Calu3 (cell line): Measurements from ENCODE around the gene PPHLN1. TPM values are rescaled to one million over a fixed set of nuclear protein-coding genes. Genes with fewer than 3 reads are reported as not detected.

Experiments
- BruUV-seq: library from RNA; stranded (reverse); fragments of 400-500 nt; replicated peaks from 2 replicates; lab custom pipeline; 2021; lab: Mats Ljungman, UMichigan
- CTCF ChIA-PET: fragments of 300-600 bp; sonication (Branson Sonifier 250); formaldehyde crosslinking; loops from one replicate; lab custom pipeline; 2022; ENCODE audit warnings: antibody characterized with exemption; lab: Charles Lee
- DNase-seq: peaks from one replicate; pipeline ENCODE4 v3.0.0; 2022
- H3K27ac Mint-ChIP-seq: one replicate; pipeline ENCODE4 v1.8.0; 2022; ENCODE audit warnings: mixed read lengths; ENCODE audit not compliant: unreplicated experiment
- H3K27me3 Mint-ChIP-seq: one replicate; pipeline ENCODE4 v1.8.0; 2022; ENCODE audit warnings: mixed read lengths; ENCODE audit not compliant: unreplicated experiment
- H3K36me3 Mint-ChIP-seq: one replicate; pipeline ENCODE4 v1.8.0; 2022; ENCODE audit warnings: mild to moderate bottlenecking, moderate library complexity, mixed read lengths; ENCODE audit not compliant: insufficient read depth, unreplicated experiment
- H3K4me1 Mint-ChIP-seq: one replicate; pipeline ENCODE4 v1.8.0; 2022; ENCODE audit warnings: mild to moderate bottlenecking, low read depth, mixed read lengths; ENCODE audit not compliant: unreplicated experiment
- H3K4me3 Mint-ChIP-seq: one replicate; pipeline ENCODE4 v1.8.0; 2022; ENCODE audit warnings: mild to moderate bottlenecking, low read depth, moderate library complexity, mixed read lengths; ENCODE audit not compliant: unreplicated experiment
- H3K9me3 Mint-ChIP-seq: one replicate; pipeline ENCODE4 v1.8.0; 2022; ENCODE audit warnings: low read depth, mixed read lengths; ENCODE audit not compliant: unreplicated experiment
- intact Hi-C: fragments of 100-400 bp; cut with micrococcal nuclease; formaldehyde crosslinking; loops from one replicate; pipeline ENCODE4 v1.10.0; 2022; ENCODE audit not compliant: unreplicated experiment
- total RNA-seq: library from RNA; stranded (reverse); gene quantifications from 2 replicates; pipeline ENCODE4 v1.2.3, GENCODE V29; 2022
- TF ChIP-seq, protein P1 (sequence below): fragments of 200-600 bp; IDR thresholded peaks from one replicate; pipeline ENCODE4 v1.8.0; 2022; ENCODE audit warnings: antibody characterized with exemption; ENCODE audit not compliant: unreplicated experiment

PPHLN1 gene
- total RNA-seq, 1 experiment from 2014 or later = 41.5 TPM

DNA sequence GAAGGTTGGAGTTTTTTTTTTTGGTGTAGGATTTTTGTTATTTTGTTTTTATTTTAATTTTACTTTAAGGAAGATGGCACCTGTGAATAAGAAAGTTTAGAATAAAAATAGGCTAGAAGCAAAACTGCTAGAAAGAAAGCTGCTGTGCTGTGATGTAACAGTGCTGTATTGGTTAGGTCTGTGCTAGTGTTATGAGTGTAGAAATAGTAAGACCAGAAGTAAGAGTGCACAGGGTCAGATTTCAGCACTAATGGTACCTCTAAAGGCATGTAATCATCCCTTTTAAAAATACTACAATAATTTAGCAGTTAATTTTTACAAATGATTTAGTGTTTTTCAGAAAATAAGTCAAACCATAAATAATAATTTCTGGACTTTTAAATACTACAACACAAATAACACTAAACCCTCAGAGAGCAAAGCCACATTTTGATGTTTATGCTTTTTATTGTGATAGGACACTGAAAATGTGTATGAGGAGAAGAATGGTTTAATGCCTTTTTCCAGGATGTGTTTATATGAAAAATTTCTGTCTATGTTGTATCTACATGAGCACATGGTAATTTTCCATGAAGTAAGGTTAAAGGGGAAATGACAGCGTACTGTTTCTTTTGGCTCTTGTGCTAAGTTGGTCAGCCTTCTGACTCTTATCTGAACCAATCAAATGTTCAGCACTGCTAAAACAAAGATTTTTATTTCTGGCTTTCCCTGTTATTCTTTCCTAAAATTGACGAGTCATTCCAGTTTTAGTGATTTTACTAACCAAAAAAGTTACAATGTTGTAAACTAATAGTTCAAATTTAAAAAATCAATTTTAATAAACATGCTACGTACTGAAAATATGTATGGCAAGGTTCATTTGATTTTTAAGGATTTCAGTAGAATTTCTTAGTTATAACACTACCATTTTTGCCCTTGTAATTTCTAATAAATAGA is 96.1 kb downstream of the PPHLN1 start:
- TF ChIP-seq, protein P1, sequence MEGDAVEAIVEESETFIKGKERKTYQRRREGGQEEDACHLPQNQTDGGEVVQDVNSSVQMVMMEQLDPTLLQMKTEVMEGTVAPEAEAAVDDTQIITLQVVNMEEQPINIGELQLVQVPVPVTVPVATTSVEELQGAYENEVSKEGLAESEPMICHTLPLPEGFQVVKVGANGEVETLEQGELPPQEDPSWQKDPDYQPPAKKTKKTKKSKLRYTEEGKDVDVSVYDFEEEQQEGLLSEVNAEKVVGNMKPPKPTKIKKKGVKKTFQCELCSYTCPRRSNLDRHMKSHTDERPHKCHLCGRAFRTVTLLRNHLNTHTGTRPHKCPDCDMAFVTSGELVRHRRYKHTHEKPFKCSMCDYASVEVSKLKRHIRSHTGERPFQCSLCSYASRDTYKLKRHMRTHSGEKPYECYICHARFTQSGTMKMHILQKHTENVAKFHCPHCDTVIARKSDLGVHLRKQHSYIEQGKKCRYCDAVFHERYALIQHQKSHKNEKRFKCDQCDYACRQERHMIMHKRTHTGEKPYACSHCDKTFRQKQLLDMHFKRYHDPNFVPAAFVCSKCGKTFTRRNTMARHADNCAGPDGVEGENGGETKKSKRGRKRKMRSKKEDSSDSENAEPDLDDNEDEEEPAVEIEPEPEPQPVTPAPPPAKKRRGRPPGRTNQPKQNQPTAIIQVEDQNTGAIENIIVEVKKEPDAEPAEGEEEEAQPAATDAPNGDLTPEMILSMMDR = no peak
- Mint-ChIP-seq H3K4me3 (no peak overlapping the region), H3K27me3 (no peaks in the 10 kb centered on the region), H3K9me3 (no peaks in the 10 kb centered on the region), H3K4me1 (peaks cover 2% of the 10 kb centered on the region), H3K36me3 (no peaks in the 10 kb centered on the region), H3K27ac (no peak overlapping the region)
- intact Hi-C loops = no loop called here
- CTCF ChIA-PET = no interaction called here
- no peak for DNase-seq
- BruUV-seq = no TSS peak

DNA sequence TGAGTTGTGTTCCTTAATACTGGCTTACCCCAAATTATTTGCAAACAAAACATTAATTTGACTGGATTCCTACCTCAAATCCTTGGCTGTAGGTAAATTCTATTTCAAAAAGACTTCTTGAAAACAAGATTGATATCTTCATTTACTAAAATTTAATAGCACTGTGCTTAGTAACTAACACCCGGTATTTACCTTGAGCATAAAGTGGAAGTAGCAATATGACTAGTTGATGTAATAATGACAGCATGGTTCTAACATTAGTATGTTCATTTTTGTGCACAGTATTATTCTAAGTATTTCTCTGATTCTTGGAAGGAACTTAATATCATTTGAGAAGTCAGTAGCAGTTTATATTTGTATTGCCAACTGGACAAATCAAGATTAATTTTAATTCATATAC is 96.8 kb downstream of the PPHLN1 start:
- BruUV-seq = no TSS peak
- intact Hi-C loops = no loop called here
- CTCF ChIA-PET = no interaction called here
- Mint-ChIP-seq H3K4me3 (no peak overlapping the region), H3K9me3 (no peaks in the 10 kb centered on the region), H3K36me3 (no peaks in the 10 kb centered on the region), H3K4me1 (no peaks in the 10 kb centered on the region), H3K27me3 (no peaks in the 10 kb centered on the region), H3K27ac (no peak overlapping the region)
- TF ChIP-seq, protein P1 = no peak
- no peak for DNase-seq

DNA sequence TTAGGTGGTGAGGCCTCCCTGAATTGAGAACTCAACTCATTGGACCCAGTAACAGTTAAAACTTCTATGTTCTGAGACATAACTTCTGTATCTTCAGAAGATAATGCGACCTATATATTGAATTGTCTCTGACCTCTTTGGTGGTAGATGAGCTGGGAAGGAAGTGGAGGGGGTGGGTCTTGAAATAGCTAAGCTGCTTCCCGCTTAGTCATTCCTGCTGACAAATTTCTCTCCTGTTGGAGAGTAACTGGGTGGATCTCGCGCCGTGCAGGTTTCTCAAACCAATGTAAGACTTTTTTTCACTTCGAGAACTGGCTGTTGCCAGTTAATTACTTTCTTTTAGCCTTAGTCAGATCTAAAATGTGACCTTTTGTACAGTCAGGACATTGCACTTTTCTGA is 100.8 kb downstream of the PPHLN1 start:
- BruUV-seq = no TSS peak
- Mint-ChIP-seq H3K9me3 (no peaks in the 10 kb centered on the region), H3K27ac (no peak overlapping the region), H3K27me3 (no peaks in the 10 kb centered on the region), H3K4me3 (no peak overlapping the region), H3K4me1 (no peaks in the 10 kb centered on the region), H3K36me3 (no peaks in the 10 kb centered on the region)
- CTCF ChIA-PET = no interaction called here
- TF ChIP-seq, protein P1 = no peak
- intact Hi-C loops = no loop called here
- DNase-seq = no peak

DNA sequence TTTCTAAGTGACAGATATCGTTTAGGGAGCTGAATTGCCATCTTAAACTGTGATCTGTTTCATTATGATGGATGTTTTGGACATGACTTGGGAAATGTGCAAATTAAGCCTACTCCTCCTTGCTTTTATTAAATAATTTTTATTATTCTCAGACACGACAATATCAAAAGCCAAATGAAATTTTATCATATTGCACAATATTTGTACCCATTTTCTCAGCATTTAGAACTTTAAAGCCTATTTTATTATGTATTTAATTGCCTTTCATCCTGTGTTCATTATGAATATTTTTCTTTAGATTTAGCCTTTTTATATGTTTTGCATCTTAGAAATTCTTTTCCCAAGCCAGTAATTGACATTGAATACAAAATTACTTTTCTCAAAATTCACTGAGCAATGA is 102.9 kb downstream of the PPHLN1 start:
- TF ChIP-seq, protein P1 = no peak
- H3K36me3 Mint-ChIP-seq = peaks cover 6% of the 10 kb centered on the region
- no TSS peak for BruUV-seq
- no peaks in the 10 kb centered on the region for H3K9me3 Mint-ChIP-seq
- H3K4me3 Mint-ChIP-seq = no peak overlapping the region
- H3K27me3 Mint-ChIP-seq = no peaks in the 10 kb centered on the region
- DNase-seq = no peak
- intact Hi-C loops = no loop called here
- CTCF ChIA-PET = no interaction called here
- H3K4me1 Mint-ChIP-seq = no peaks in the 10 kb centered on the region
- H3K27ac Mint-ChIP-seq = no peak overlapping the region
